Measurements from ENCODE around the gene CD59.

Gene CD59

GRCh38 chr11:33736148-33736812 lies at the start of gene CD59:
Gene CD59 (minus strand): TSS chr11:33736423. CDS start chr11:33722445, 13,978 bp downstream.
- no peak for FAIRE-seq
- peak; percentile 80 for DNase-seq (ENCODE audit: insufficient read length, low spot score)

GRCh38 chr11:33785609-33786008 lies 49.4 kb upstream of the CD59 start:
- no peak for TF ChIP-seq CTCF (IDR thresholded peaks at IDR 0.05; ENCODE audit: insufficient read depth, missing control alignments)
- DNase-seq (ENCODE audit: insufficient read length, low spot score) (no peak), FAIRE-seq (no peak)

More at GRCh38 chr11:33736148-33736812, at the start of gene CD59:
- TF ChIP-seq CTCF (IDR thresholded peaks at IDR 0.05; ENCODE audit: insufficient read depth, missing control alignments) = no peak

GRCh38 chr11:33779849-33780528 lies 43.8 kb upstream of the CD59 start:
- FAIRE-seq (no peak), DNase-seq (ENCODE audit: insufficient read length, low spot score) (no peak)
- no peak for TF ChIP-seq CTCF (IDR thresholded peaks at IDR 0.05; ENCODE audit: insufficient read depth, missing control alignments)

- FAIRE-seq (peak; percentile 29), DNase-seq (ENCODE audit: insufficient read length, low spot score) (peak; percentile 28)
- TF ChIP-seq CTCF (IDR thresholded peaks at IDR 0.05; ENCODE audit: insufficient read depth, missing control alignments) = no peak
Measured at GRCh38 chr11:33778675-33779074, 42.5 kb upstream of the CD59 start.

- DNase-seq (ENCODE audit: insufficient read length, low spot score) (no peak), FAIRE-seq (no peak)
- no peak for TF ChIP-seq CTCF (IDR thresholded peaks at IDR 0.05; ENCODE audit: insufficient read depth, missing control alignments)
Measured at GRCh38 chr11:33777906-33778305, 41.7 kb upstream of the CD59 start.

GRCh38 chr11:33775832-33776470 lies 39.7 kb upstream of the CD59 start:
- DNase-seq (ENCODE audit: insufficient read length, low spot score) (no peak), FAIRE-seq (no peak)
- TF ChIP-seq CTCF (IDR thresholded peaks at IDR 0.05; ENCODE audit: insufficient read depth, missing control alignments) = no peak

GRCh38 chr11:33775467-33775807 lies 39.2 kb upstream of the CD59 start:
- DNase-seq (ENCODE audit: insufficient read length, low spot score) = no peak
- no peak for TF ChIP-seq CTCF (IDR thresholded peaks at IDR 0.05; ENCODE audit: insufficient read depth, missing control alignments)
- FAIRE-seq = no peak
